SU-DHL-6 (cell line): ENCODE measurements around the gene OLAH.

Source experiments
- H2AFZ ChIP-seq: fragments of 200-600 bp; sonication (generic); 2 replicates; pipeline ENCODE4 v1.6.1; 2014; ENCODE audit warnings: low read depth, mild to moderate bottlenecking, moderate library complexity, mixed read lengths, antibody characterized with exemption, low read length; ENCODE audit not compliant: severe bottlenecking
- H3F3A ChIP-seq: fragments of 200-600 bp; shearing (Covaris generic); 2 replicates; pipeline ENCODE4 v1.6.0; 2016; ENCODE audit warnings: antibody characterized with exemption, mild to moderate bottlenecking; ENCODE audit not compliant: insufficient read depth
- H3K27ac ChIP-seq: fragments of 200-600 bp; sonication (generic); 2 replicates; pipeline ENCODE4 v1.5.1; 2016; ENCODE audit warnings: low read depth, mild to moderate bottlenecking, low read length, moderate library complexity, mixed read lengths
- H3K27me3 ChIP-seq: fragments of 200-600 bp; sonication (generic), shearing (Covaris generic); 2 replicates; pipeline ENCODE4 v1.6.0; 2014; ENCODE audit warnings: mild to moderate bottlenecking, low read length
- H3K36me3 ChIP-seq: fragments of 200-600 bp; sonication (generic); 2 replicates; pipeline ENCODE4 v1.6.1; 2014; ENCODE audit warnings: mild to moderate bottlenecking, low read length, mixed read lengths
- H3K4me2 ChIP-seq: fragments of 300-600, 200-600 bp; shearing (Covaris generic), sonication (generic); 2 replicates; pipeline ENCODE4 v1.6.0; 2014; ENCODE audit warnings: low read length, low read depth, mild to moderate bottlenecking; ENCODE audit not compliant: poor library complexity, severe bottlenecking
- H3K4me3 ChIP-seq: fragments of 200-600 bp; sonication (generic); 2 replicates; pipeline ENCODE4 v1.5.1; 2014; ENCODE audit warnings: antibody characterized with exemption, low read length, mild to moderate bottlenecking, mixed read lengths; ENCODE audit not compliant: insufficient read depth, poor library complexity, severe bottlenecking
- H3K79me2 ChIP-seq: fragments of 200-600 bp; sonication (generic); 2 replicates; pipeline ENCODE4 v1.6.1; 2014; ENCODE audit warnings: mild to moderate bottlenecking, low read length, moderate library complexity; ENCODE audit not compliant: insufficient read depth
- H3K9ac ChIP-seq: fragments of 200-600 bp; sonication (generic); 2 replicates; pipeline ENCODE4 v1.7.0; 2014; ENCODE audit warnings: mild to moderate bottlenecking, low read length
- H3K9me2 ChIP-seq: fragments of 200-600 bp; sonication (generic); replicated peaks from 2 replicates; pipeline ENCODE4 v1.6.1; 2014; ENCODE audit warnings: low read length; ENCODE audit not compliant: insufficient read depth
- H3K9me3 ChIP-seq: fragments of 200-600 bp; sonication (generic); 2 replicates; pipeline ENCODE4 v1.6.1; 2014; ENCODE audit warnings: low read length, mixed read lengths; ENCODE audit not compliant: insufficient read depth
- H4K20me1 ChIP-seq: fragments of 200-600 bp; sonication (generic); 2 replicates; pipeline ENCODE4 v1.6.1; 2014; ENCODE audit warnings: low read depth, mild to moderate bottlenecking, antibody characterized with exemption, low read length, moderate library complexity, mixed read lengths
- CTCF ChIP-seq: fragments of 200-600 bp; sonication (generic); IDR thresholded peaks from one replicate; pipeline ENCODE4 v1.5.1; 2017; ENCODE audit warnings: antibody characterized with exemption, mild to moderate bottlenecking, low read length, moderate library complexity; ENCODE audit not compliant: insufficient read depth, poor library complexity, severe bottlenecking
- EZH2phosphoT487 ChIP-seq: fragments of 200-600 bp; sonication (generic), shearing (Covaris generic); conservative IDR thresholded peaks from 2 replicates; pipeline ENCODE4 v1.6.1; 2018; ENCODE audit warnings: mild to moderate bottlenecking, antibody characterized with exemption, low read length, moderate library complexity, mixed read lengths

Gene OLAH

GRCh38 chr10:15112657-15113056 lies 68.9 kb downstream of the OLAH start:
- H3K27me3 ChIP-seq: no peaks in the 10 kb centered on the region
- no peaks in the 10 kb centered on the region for H3K79me2 ChIP-seq
- H3K9me2 ChIP-seq: no peaks in the 10 kb centered on the region
- no peak overlapping the region for H3K4me3 ChIP-seq
- H3K36me3 ChIP-seq: no peaks in the 10 kb centered on the region
- no peak overlapping the region for H3K27ac ChIP-seq
- H3K9me3 ChIP-seq: no peaks in the 10 kb centered on the region
- H4K20me1 ChIP-seq: no peaks in the 10 kb centered on the region
- H3F3A ChIP-seq: no peaks in the 10 kb centered on the region
- H3K9ac ChIP-seq: no peak overlapping the region
- H2AFZ ChIP-seq: no peak overlapping the region
- H3K4me2 ChIP-seq: no peak overlapping the region
- no peak for TF ChIP-seq CTCF
- TF ChIP-seq EZH2phosphoT487: no peak

- TF ChIP-seq EZH2phosphoT487 (no peak), CTCF (no peak)
Measured at GRCh38 chr10:15113766-15114165, 70.0 kb downstream of the OLAH start.

GRCh38 chr10:15116225-15116624 lies 72.5 kb downstream of the OLAH start:
- Histone ChIP-seq H2AFZ (no peak overlapping the region), H3K27ac (no peak overlapping the region), H3K9me3 (no peaks in the 10 kb centered on the region), H3K9ac (no peak overlapping the region), H3K9me2 (no peaks in the 10 kb centered on the region), H3K79me2 (no peaks in the 10 kb centered on the region), H3K36me3 (no peaks in the 10 kb centered on the region), H3F3A (no peaks in the 10 kb centered on the region), H4K20me1 (no peaks in the 10 kb centered on the region), H3K4me2 (no peak overlapping the region), H3K27me3 (no peaks in the 10 kb centered on the region), H3K4me3 (no peak overlapping the region)
- TF ChIP-seq EZH2phosphoT487 (no peak), CTCF (no peak)

More at GRCh38 chr10:15113766-15114165, 70.0 kb downstream of the OLAH start:
- Histone ChIP-seq H3K27me3 (no peaks in the 10 kb centered on the region), H3K79me2 (no peaks in the 10 kb centered on the region), H4K20me1 (no peaks in the 10 kb centered on the region), H3F3A (no peaks in the 10 kb centered on the region), H3K27ac (no peak overlapping the region), H3K4me2 (no peak overlapping the region), H3K9me2 (no peaks in the 10 kb centered on the region), H2AFZ (no peak overlapping the region), H3K9ac (no peak overlapping the region), H3K36me3 (no peaks in the 10 kb centered on the region), H3K9me3 (no peaks in the 10 kb centered on the region), H3K4me3 (no peak overlapping the region)
